CD4-positive, alpha-beta T cell (primary cell): ENCODE results near the gene CDH22. TPM values are rescaled to one million over a fixed set of nuclear protein-coding genes. Genes with fewer than 3 reads are reported as not detected.

ENCODE experiments used
- ATAC-seq: fragments of 200-7000 bp; cut with Tn5 transposase; one replicate; pipeline ENCODE4 v1.10.0; 2022; ENCODE audit warnings: mild to moderate bottlenecking; ENCODE audit not compliant: poor library complexity
- CTCF ChIA-PET: fragments of 350-600 bp; sonication (Branson Sonifier 250); formaldehyde crosslinking; loops from one replicate; lab custom pipeline; 2021; ENCODE audit warnings: antibody characterized with exemption, inconsistent platforms; lab: Charles Lee
- POLR2A ChIA-PET: fragments of 350-600 bp; sonication (Branson Sonifier 250); formaldehyde crosslinking; loops from one replicate; lab custom pipeline; 2021; ENCODE audit warnings: antibody characterized with exemption, inconsistent platforms; lab: Charles Lee
- DNase-seq, 14 experiments: peaks; one replicate each; pipeline ENCODE4 v3.0.0-alpha.2; 2013 to 2020; ENCODE audit warnings: mixed read lengths in 2 of 14
- H3K27ac ChIP-seq, 2 donors: one replicate each; pipeline versions ENCODE4 v1.5.1 to v1.7.0; 2013; ENCODE audit warnings: low read length in 2 of 2, low read depth in 1 of 2, mild to moderate bottlenecking in 1 of 2
- H3K27me3 ChIP-seq, 2 experiments: 1 replicate in 1 of 2; 2 replicates in 1 of 2; pipeline versions ENCODE4 v1.6.1 to v1.7.0; 2013; ENCODE audit warnings: low read length in 2 of 2, control low read depth in 1 of 2, mild to moderate bottlenecking in 1 of 2, moderate library complexity in 1 of 2; ENCODE audit not compliant: insufficient read depth in 2 of 2, control insufficient read depth in 1 of 2
- H3K36me3 ChIP-seq: one replicate; pipeline ENCODE4 v1.6.1; 2013; ENCODE audit warnings: low read length, control low read depth; ENCODE audit not compliant: insufficient read depth
- H3K4me1 ChIP-seq: one replicate; pipeline ENCODE4 v1.6.1; 2013; ENCODE audit warnings: low read length, control low read depth; ENCODE audit not compliant: insufficient read depth
- H3K4me3 ChIP-seq: one replicate; pipeline ENCODE4 v1.5.1; 2013; ENCODE audit warnings: mild to moderate bottlenecking, low read length, moderate library complexity
- H3K9me3 ChIP-seq, 2 experiments: 1 replicate in 1 of 2; 2 replicates in 1 of 2; pipeline versions ENCODE4 v1.6.1 to v1.7.0; 2013; ENCODE audit warnings: low read length in 2 of 2, mild to moderate bottlenecking in 2 of 2, control low read depth in 1 of 2, moderate library complexity in 1 of 2; ENCODE audit not compliant: control insufficient read depth in 1 of 2, insufficient read depth in 1 of 2
- H3K27ac Mint-ChIP-seq: one replicate; pipeline ENCODE4 v1.8.0; 2020; ENCODE audit warnings: mixed read lengths
- H3K27me3 Mint-ChIP-seq: one replicate; pipeline ENCODE4 v1.8.0; 2021; ENCODE audit warnings: mixed read lengths
- H3K36me3 Mint-ChIP-seq: one replicate; pipeline ENCODE4 v1.8.0; 2021; ENCODE audit warnings: low read depth, mixed read lengths
- H3K4me1 Mint-ChIP-seq: one replicate; pipeline ENCODE4 v1.8.0; 2021; ENCODE audit warnings: low read depth, mixed read lengths
- H3K4me3 Mint-ChIP-seq: one replicate; pipeline ENCODE4 v1.8.0; 2020; ENCODE audit warnings: mild to moderate bottlenecking, mixed read lengths
- H3K9me3 Mint-ChIP-seq: one replicate; pipeline ENCODE4 v1.8.0; 2020; ENCODE audit warnings: mixed read lengths
- intact Hi-C, 2 experiments: fragments of 100-400 bp; cut with DNase I in 1 of 2; cut with micrococcal nuclease in 1 of 2; formaldehyde crosslinking; loops; one replicate each; pipeline versions ENCODE4 v1.15.1 to v1.9.0; 2023 to 2025; cut with DNase I, micrococcal nuclease
- total RNA-seq, 174 experiments: library from RNA in 2 of 174; stranded (reverse) in 2 of 174; gene quantifications; one replicate each; pipeline ENCODE4 v1.2.3 and lab custom pipeline; 2021 to 2026
- TF ChIP-seq, protein P1 (sequence below): fragments of 200-600 bp; IDR thresholded peaks from one replicate; pipeline ENCODE4 v1.8.0; 2022; ENCODE audit warnings: antibody characterized with exemption, mild to moderate bottlenecking

Gene CDH22
- total RNA-seq, 2 experiments from 2014 or later, result not detected

DNA sequence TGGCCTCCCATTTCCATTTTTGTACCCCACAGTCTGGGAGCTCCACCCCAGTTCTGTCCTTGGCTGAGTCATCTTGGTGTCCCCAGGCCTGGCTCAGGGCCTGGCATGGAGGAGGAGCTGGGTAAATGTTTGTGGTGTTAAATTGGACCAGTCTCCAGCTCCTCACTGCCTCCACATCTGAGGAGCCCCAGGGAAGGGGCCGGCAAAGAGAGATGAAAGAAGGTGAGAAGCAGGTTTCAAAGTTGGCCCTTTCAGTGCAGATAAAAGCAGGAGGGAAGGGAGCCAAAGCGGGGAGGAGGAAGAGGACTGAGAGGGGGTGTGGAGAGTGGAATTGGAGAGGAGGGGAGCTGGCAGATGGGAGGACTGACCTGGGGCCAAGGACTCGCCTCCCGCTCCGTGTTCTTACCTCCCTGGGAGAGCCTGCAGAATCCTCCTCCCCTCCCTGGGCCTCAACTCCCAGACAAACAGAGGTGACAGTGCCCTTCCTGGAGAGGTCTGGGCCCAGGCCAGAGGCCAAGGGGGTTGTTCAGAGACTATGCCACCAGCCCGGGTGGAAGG is 101.2 kb downstream of the CDH22 start:
- H3K36me3 Mint-ChIP-seq, result no peaks in the 10 kb centered on the region
- peaks cover 38% of the 10 kb centered on the region for H3K27me3 Mint-ChIP-seq
- no peaks in the 10 kb centered on the region for H3K9me3 Mint-ChIP-seq
- no peaks in the 10 kb centered on the region for H3K9me3 ChIP-seq
- peaks cover 35% of the 10 kb centered on the region for H3K4me1 ChIP-seq
- H3K4me3 ChIP-seq, result no peak overlapping the region
- no peak overlapping the region for H3K4me3 Mint-ChIP-seq
- no peak for ATAC-seq
- H3K36me3 ChIP-seq, result no peaks in the 10 kb centered on the region
- no peak overlapping the region for H3K27ac Mint-ChIP-seq
- H3K4me1 Mint-ChIP-seq, result peaks cover 34% of the 10 kb centered on the region
- no peak overlapping the region for H3K27ac ChIP-seq
- H3K27me3 ChIP-seq, result peaks cover 18 to 21% of the 10 kb centered on the region in 2 experiments
- DNase-seq, result no peak
- TF ChIP-seq, protein P1, sequence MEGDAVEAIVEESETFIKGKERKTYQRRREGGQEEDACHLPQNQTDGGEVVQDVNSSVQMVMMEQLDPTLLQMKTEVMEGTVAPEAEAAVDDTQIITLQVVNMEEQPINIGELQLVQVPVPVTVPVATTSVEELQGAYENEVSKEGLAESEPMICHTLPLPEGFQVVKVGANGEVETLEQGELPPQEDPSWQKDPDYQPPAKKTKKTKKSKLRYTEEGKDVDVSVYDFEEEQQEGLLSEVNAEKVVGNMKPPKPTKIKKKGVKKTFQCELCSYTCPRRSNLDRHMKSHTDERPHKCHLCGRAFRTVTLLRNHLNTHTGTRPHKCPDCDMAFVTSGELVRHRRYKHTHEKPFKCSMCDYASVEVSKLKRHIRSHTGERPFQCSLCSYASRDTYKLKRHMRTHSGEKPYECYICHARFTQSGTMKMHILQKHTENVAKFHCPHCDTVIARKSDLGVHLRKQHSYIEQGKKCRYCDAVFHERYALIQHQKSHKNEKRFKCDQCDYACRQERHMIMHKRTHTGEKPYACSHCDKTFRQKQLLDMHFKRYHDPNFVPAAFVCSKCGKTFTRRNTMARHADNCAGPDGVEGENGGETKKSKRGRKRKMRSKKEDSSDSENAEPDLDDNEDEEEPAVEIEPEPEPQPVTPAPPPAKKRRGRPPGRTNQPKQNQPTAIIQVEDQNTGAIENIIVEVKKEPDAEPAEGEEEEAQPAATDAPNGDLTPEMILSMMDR, result no peak
- POLR2A ChIA-PET, result no interaction called here
- intact Hi-C loops, result no loop called here
- CTCF ChIA-PET, result no interaction called here

DNA sequence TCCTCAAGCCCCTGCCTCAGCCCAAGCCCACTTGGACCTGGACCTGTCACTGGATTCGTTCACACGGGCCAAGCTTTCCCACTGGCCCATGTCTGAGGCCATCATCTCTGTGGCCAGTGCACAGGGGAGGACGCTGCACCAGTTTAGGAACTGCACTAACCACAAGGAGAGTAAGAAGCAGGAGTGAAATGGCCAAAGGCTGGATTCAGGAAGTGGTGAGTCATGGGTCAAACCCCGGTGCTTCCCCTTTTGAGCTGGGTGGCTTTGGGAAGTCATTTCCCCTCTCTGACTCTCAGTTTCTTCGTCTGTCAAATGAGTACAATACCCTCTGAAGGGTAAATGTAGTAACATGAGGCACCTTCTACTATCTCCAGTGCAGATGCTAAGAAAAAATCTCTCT is 102.3 kb downstream of the CDH22 start:
- intact Hi-C loops, result no loop called here
- Histone ChIP-seq H3K27me3 (peaks cover 19 to 27% of the 10 kb centered on the region in 2 experiments), H3K4me3 (no peak overlapping the region), H3K27ac (no peak overlapping the region), H3K4me1 (peaks cover 35% of the 10 kb centered on the region), H3K9me3 (peaks cover 0 to 2% of the 10 kb centered on the region in 2 experiments), H3K36me3 (no peaks in the 10 kb centered on the region)
- TF ChIP-seq, protein P1, result no peak
- Mint-ChIP-seq H3K27ac (no peak overlapping the region), H3K4me3 (no peak overlapping the region), H3K4me1 (peaks cover 34% of the 10 kb centered on the region), H3K36me3 (no peaks in the 10 kb centered on the region), H3K9me3 (no peaks in the 10 kb centered on the region), H3K27me3 (peaks cover 39% of the 10 kb centered on the region)
- CTCF ChIA-PET, result no interaction called here
- peak in 3 of 14 experiments; percentile 15 to 68 (median 61) for DNase-seq
- no peak for ATAC-seq
- POLR2A ChIA-PET, result no interaction called here

DNA sequence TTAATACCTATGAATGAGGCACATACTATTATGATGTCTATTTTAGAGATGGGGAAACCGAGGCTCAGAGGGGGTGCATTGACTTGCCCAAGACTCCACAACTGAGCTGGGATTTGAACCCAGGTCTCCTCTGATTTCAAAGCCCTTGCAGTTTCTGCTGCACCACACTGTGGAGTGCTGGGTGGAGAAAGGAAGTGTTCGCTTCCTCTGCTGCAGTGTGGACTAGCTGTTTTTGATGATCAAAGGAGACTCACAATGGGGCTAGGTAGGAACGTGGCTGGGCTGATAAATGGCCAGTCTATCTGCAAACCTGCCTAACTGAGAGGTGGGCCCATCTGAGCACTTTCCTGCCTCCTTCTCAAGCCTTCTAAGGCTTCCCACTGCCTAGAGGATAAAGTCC is 102.9 kb downstream of the CDH22 start:
- no peak overlapping the region for H3K27ac Mint-ChIP-seq
- Histone ChIP-seq H3K4me3 (no peak overlapping the region), H3K27ac (no peak overlapping the region), H3K4me1 (peaks cover 35% of the 10 kb centered on the region), H3K36me3 (no peaks in the 10 kb centered on the region), H3K27me3 (peaks cover 18 to 28% of the 10 kb centered on the region in 2 experiments), H3K9me3 (peaks cover 0 to 8% of the 10 kb centered on the region in 2 experiments)
- no peaks in the 10 kb centered on the region for H3K36me3 Mint-ChIP-seq
- ChIA-PET POLR2A (no interaction called here), CTCF (no interaction called here)
- ATAC-seq (peak; percentile 39), DNase-seq (peak in 2 of 14 experiments; percentile 8 to 20)
- intact Hi-C loops, result no loop called here
- no peaks in the 10 kb centered on the region for H3K9me3 Mint-ChIP-seq
- no peak overlapping the region for H3K4me3 Mint-ChIP-seq
- peaks cover 34% of the 10 kb centered on the region for H3K27me3 Mint-ChIP-seq
- H3K4me1 Mint-ChIP-seq, result peaks cover 34% of the 10 kb centered on the region
- TF ChIP-seq, protein P1, result no peak
